Dendritic cell treated with granulocyte-macrophage colony-stimulating factor and Interleukin-4, amounts not matched to agents 40 ng/mL and 50 ng/mL, for 4 days (primary cell): Measurements from ENCODE around the gene DSG3.
"Not testable (repeated sequence)": the region's sequence is repeated elsewhere in the genome, so short reads cannot be mapped to it uniquely, and the experiment has no call there.

Experiments used
- H3K27ac Mint-ChIP-seq: one replicate; pipeline ENCODE4 v1.8.0; 2022; ENCODE audit warnings: mild to moderate bottlenecking, mixed read lengths
- H3K27me3 Mint-ChIP-seq: one replicate; pipeline ENCODE4 v1.8.0; 2022; ENCODE audit warnings: mild to moderate bottlenecking, mixed read lengths
- H3K36me3 Mint-ChIP-seq: one replicate; pipeline ENCODE4 v1.8.0; 2022; ENCODE audit warnings: low read depth, mixed read lengths
- H3K4me1 Mint-ChIP-seq: one replicate; pipeline ENCODE4 v1.8.0; 2022; ENCODE audit warnings: low read depth, mixed read lengths
- H3K4me3 Mint-ChIP-seq: one replicate; pipeline ENCODE4 v1.8.0; 2022; ENCODE audit warnings: mild to moderate bottlenecking, moderate library complexity, mixed read lengths
- H3K9me3 Mint-ChIP-seq: one replicate; pipeline ENCODE4 v1.8.0; 2022; ENCODE audit warnings: mixed read lengths
- intact Hi-C: fragments of 100-400 bp; cut with micrococcal nuclease; formaldehyde crosslinking; loops from one replicate; pipeline ENCODE4 v1.15.0; 2022

DSG3 gene

GRCh38 chr18:31507124-31507523 lies 59.6 kb downstream of the DSG3 start:
- intact Hi-C loops, H3K36me3 Mint-ChIP-seq: not testable (repeated sequence)

GRCh38 chr18:31508781-31509180 lies 61.2 kb downstream of the DSG3 start:
- intact Hi-C loops: no loop called here

More at GRCh38 chr18:31507124-31507523, 59.6 kb downstream of the DSG3 start:
- not testable (repeated sequence) for H3K27me3 Mint-ChIP-seq, H3K9me3 Mint-ChIP-seq, H3K27ac Mint-ChIP-seq, H3K4me3 Mint-ChIP-seq, H3K4me1 Mint-ChIP-seq

GRCh38 chr18:31509571-31509970 lies 62.0 kb downstream of the DSG3 start:
- Mint-ChIP-seq H3K4me1 (no peaks in the 10 kb centered on the region), H3K27me3 (no peaks in the 10 kb centered on the region), H3K27ac (no peak overlapping the region), H3K4me3 (no peak overlapping the region), H3K9me3 (no peaks in the 10 kb centered on the region), H3K36me3 (no peaks in the 10 kb centered on the region)
- intact Hi-C loops: no loop called here

More at GRCh38 chr18:31508781-31509180, 61.2 kb downstream of the DSG3 start:
- Mint-ChIP-seq H3K27me3 (no peaks in the 10 kb centered on the region), H3K27ac (no peak overlapping the region), H3K4me3 (no peak overlapping the region), H3K36me3 (no peaks in the 10 kb centered on the region), H3K4me1 (no peaks in the 10 kb centered on the region), H3K9me3 (no peaks in the 10 kb centered on the region)

GRCh38 chr18:31510319-31510718 lies 62.8 kb downstream of the DSG3 start:
- Mint-ChIP-seq H3K27me3 (no peaks in the 10 kb centered on the region), H3K4me3 (no peak overlapping the region), H3K4me1 (no peaks in the 10 kb centered on the region), H3K9me3 (no peaks in the 10 kb centered on the region), H3K36me3 (no peaks in the 10 kb centered on the region), H3K27ac (no peak overlapping the region)
- intact Hi-C loops: no loop called here

- Mint-ChIP-seq H3K4me3 (no peak overlapping the region), H3K9me3 (no peaks in the 10 kb centered on the region), H3K36me3 (no peaks in the 10 kb centered on the region), H3K4me1 (no peaks in the 10 kb centered on the region), H3K27ac (no peak overlapping the region), H3K27me3 (no peaks in the 10 kb centered on the region)
- intact Hi-C loops: no loop called here
These were observed 63.6 kb downstream of the DSG3 start for GRCh38 chr18:31511098-31511497.

- no peaks in the 10 kb centered on the region for H3K36me3 Mint-ChIP-seq
- no peaks in the 10 kb centered on the region for H3K27me3 Mint-ChIP-seq
- H3K4me3 Mint-ChIP-seq: no peak overlapping the region
- no peaks in the 10 kb centered on the region for H3K9me3 Mint-ChIP-seq
- H3K4me1 Mint-ChIP-seq: no peaks in the 10 kb centered on the region
- intact Hi-C loops: no loop called here
- H3K27ac Mint-ChIP-seq: no peak overlapping the region
These were observed 64.7 kb downstream of the DSG3 start for GRCh38 chr18:31512203-31512764.

GRCh38 chr18:31513189-31513935 lies 65.8 kb downstream of the DSG3 start:
- H3K9me3 Mint-ChIP-seq: no peaks in the 10 kb centered on the region
- H3K27me3 Mint-ChIP-seq: no peaks in the 10 kb centered on the region
- H3K4me3 Mint-ChIP-seq: no peak overlapping the region
- no peaks in the 10 kb centered on the region for H3K36me3 Mint-ChIP-seq
- H3K27ac Mint-ChIP-seq: no peak overlapping the region
- intact Hi-C loops: no loop called here
- H3K4me1 Mint-ChIP-seq: no peaks in the 10 kb centered on the region

GRCh38 chr18:31516437-31516836 lies 68.9 kb downstream of the DSG3 start:
- no peaks in the 10 kb centered on the region for H3K36me3 Mint-ChIP-seq
- intact Hi-C loops: no loop called here

GRCh38 chr18:31526374-31526773 lies 78.8 kb downstream of the DSG3 start:
- Mint-ChIP-seq H3K27ac (no peak overlapping the region), H3K4me3 (no peak overlapping the region), H3K27me3 (no peaks in the 10 kb centered on the region), H3K36me3 (no peaks in the 10 kb centered on the region), H3K4me1 (no peaks in the 10 kb centered on the region), H3K9me3 (no peaks in the 10 kb centered on the region)
- intact Hi-C loops: no loop called here

More at GRCh38 chr18:31516437-31516836, 68.9 kb downstream of the DSG3 start:
- Mint-ChIP-seq H3K27ac (no peak overlapping the region), H3K4me1 (no peaks in the 10 kb centered on the region), H3K4me3 (no peak overlapping the region), H3K27me3 (no peaks in the 10 kb centered on the region), H3K9me3 (no peaks in the 10 kb centered on the region)
